Psoas muscle (tissue), 8 donors: ENCODE measurements around the gene TENM4. TPM values are rescaled to one million over a fixed set of nuclear protein-coding genes. Genes with fewer than 3 reads are reported as not detected.

Experiments
- ATAC-seq, 4 donors: fragments of 200-7000 bp; cut with Tn5 transposase; one replicate each; pipeline ENCODE4 v1.9.1; 2020; ENCODE audit warnings: moderate library complexity in 3 of 4, mild to moderate bottlenecking in 2 of 4
- DNase-seq, 2 donors: peaks; one replicate each; pipeline ENCODE4 v3.0.0-alpha.2; 2020
- H3K27ac ChIP-seq: fragments of 200-600 bp; one replicate; pipeline ENCODE4 v1.8.0; 2022
- H3K27me3 ChIP-seq, 3 donors: fragments of 200-600 bp in 1 of 3; one replicate each; pipeline versions ENCODE4 v1.6.1 to v1.8.0; 2013 to 2022; ENCODE audit warnings: low read length in 2 of 3, mild to moderate bottlenecking in 2 of 3, moderate library complexity in 1 of 3; ENCODE audit not compliant: insufficient read depth in 3 of 3
- H3K36me3 ChIP-seq, 2 donors: fragments of 200-600 bp in 1 of 2; one replicate each; pipeline versions ENCODE4 v1.6.1 to v1.8.0; 2013 to 2022; ENCODE audit warnings: low read depth in 1 of 2, mild to moderate bottlenecking in 1 of 2, moderate library complexity in 1 of 2; ENCODE audit not compliant: insufficient read depth in 1 of 2
- H3K4me1 ChIP-seq: fragments of 200-600 bp; one replicate; pipeline ENCODE4 v1.8.0; 2022
- H3K4me3 ChIP-seq: fragments of 200-600 bp; one replicate; pipeline ENCODE4 v1.8.0; 2022; ENCODE audit warnings: mild to moderate bottlenecking
- H3K9me3 ChIP-seq: fragments of 200-600 bp; one replicate; pipeline ENCODE4 v1.8.0; 2022
- CTCF ChIP-seq: fragments of 200-600 bp; IDR thresholded peaks from one replicate; pipeline ENCODE4 v1.8.0; 2022; ENCODE audit warnings: antibody characterized with exemption
- WGBS, 3 donors: extraction: QIAGEN DNeasy Blood & Tissue Kit; methylation state at CpG; one replicate each; pipeline versions ENCODE4 v1.1.6 to v1.1.7; 2013; 5-methylcytosine and 5-hydroxymethylcytosine counted together
- intact Hi-C, 2 donors: fragments of 100-400 bp; cut with DNase I; formaldehyde crosslinking; loops; one replicate each; pipeline versions ENCODE4 v1.11.0 to v1.14.2; 2022
- polyA plus RNA-seq, 3 donors: library from polyadenylated mRNA; stranded (reverse); fragments of 200-250 nt; gene quantifications; one replicate each; pipeline ENCODE4 v1.2.3, GENCODE V29; 2013
- total RNA-seq, 4 donors: library from RNA; stranded (reverse); fragmentation: NEBNext Ultra II Directional in 2 of 4; extraction: Animal tissue kit (Norgen Biotek cat#: 25700) in 2 of 4; gene quantifications; one replicate each; pipeline versions ENCODE4 v1.2.1 to v1.2.4, GENCODE V29; 2021 to 2023
- donor health status: healthy with polysubstance abuse.
- donor health status: DM: no; HTN: no; CAD: no; lungs with moderate emphysema.
- donor health status: Bipolar disorder and iron deficiency.
- donor health status: healthy.
- donor health status: DM: yes; HTN: yes; CAD: no.
- donor health status: DM: no; HTN: no; CAD: no.
- donor health status: DM: no; HTN: no; CAD: no.
- donor health status: DM: yes; HTN: yes; CAD: no.

TENM4 gene
- total and polyA plus RNA-seq, 7 donors: 0.05 to 1.7 (median 0.48) TPM

DNA sequence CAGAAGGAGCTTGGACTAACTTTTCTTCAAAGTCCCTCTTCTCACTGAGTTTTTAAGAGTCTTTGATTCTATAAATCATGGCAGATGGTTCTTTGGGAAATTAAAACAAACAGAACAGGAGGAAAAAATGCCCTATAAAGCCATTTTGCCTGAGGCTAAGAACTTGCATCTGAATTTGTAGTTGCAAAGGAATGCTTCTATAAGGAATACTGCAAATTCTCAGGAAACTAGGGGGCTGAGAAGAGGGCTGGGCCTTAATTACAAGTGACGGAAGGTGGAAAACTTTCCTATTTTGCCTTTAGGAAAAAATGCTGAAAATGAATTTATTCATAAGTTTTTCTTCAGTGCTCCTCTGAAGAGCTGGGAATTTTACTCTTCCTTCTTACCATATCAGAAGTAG, 776.2 kb downstream of the TENM4 start:
- TF ChIP-seq CTCF: no peak
- H3K27me3 ChIP-seq: no peaks in the 10 kb centered on the region
- intact Hi-C loops: no loop called here
- 93 to 96% (median 94%) methylated on average over 1 of the region's 1 CpG for WGBS, 3 donors
- no peaks in the 10 kb centered on the region for H3K9me3 ChIP-seq
- no peaks in the 10 kb centered on the region for H3K36me3 ChIP-seq
- ATAC-seq (no peak), DNase-seq (no peak)
- no peak overlapping the region for H3K27ac ChIP-seq
- H3K4me3 ChIP-seq: no peak overlapping the region
- H3K4me1 ChIP-seq: no peaks in the 10 kb centered on the region

DNA sequence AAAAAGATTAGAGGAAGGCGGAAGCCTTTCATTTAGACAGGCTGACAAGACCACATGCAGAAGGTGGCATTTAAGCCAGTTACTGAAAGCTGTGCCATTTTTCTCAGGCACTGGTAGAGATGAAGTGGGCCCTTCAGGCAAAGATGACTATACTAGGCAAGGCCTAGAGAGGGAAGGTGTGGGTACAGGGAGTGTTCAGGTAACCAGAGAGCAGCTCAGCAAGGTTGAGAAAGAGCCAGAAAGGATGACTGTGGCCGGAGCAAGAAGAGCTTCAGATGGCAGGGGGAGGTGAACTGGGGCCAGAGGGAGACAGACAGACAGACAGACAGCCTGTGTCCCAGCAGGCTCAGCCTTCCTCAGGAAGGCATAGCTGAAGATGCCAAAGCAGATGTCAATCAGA, 778.0 kb downstream of the TENM4 start:
- ATAC-seq (no peak), DNase-seq (no peak)
- intact Hi-C loops: no loop called here
- H3K4me1 ChIP-seq: no peaks in the 10 kb centered on the region
- TF ChIP-seq CTCF: no peak
- H3K4me3 ChIP-seq: no peak overlapping the region
- no peaks in the 10 kb centered on the region for H3K9me3 ChIP-seq
- 96 to 97% (median 96%) methylated on average over 2 of the region's 2 CpGs for WGBS, 3 donors
- no peak overlapping the region for H3K27ac ChIP-seq
- no peaks in the 10 kb centered on the region for H3K27me3 ChIP-seq
- H3K36me3 ChIP-seq: no peaks in the 10 kb centered on the region

DNA sequence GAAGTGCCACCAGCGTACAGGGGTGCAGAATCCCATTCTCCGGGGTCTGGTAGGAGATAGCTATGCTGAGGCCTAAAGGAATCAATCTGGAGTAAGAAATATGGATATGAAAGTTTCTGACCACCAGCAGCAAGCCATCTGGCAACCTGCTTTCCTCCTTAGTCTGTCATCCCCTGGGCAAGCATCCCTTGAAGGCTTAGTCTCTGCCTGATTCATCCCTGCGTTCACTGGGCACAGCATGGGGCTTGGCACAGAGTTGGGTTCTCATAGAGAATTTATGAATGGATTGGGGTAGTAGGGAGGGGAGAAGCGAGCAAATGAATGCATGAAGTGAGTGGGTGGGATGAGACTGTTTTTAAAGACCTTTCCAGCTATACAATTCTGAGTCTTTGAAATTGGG, 780.4 kb downstream of the TENM4 start:
- Histone ChIP-seq H3K4me1 (no peaks in the 10 kb centered on the region), H3K9me3 (no peaks in the 10 kb centered on the region), H3K27ac (no peak overlapping the region), H3K36me3 (no peaks in the 10 kb centered on the region), H3K4me3 (no peak overlapping the region), H3K27me3 (no peaks in the 10 kb centered on the region)
- intact Hi-C loops: no loop called here
- DNase-seq (no peak), ATAC-seq (no peak)
- no peak for TF ChIP-seq CTCF
- WGBS, 3 donors: 79 to 88% (median 84%) methylated on average over 4 of the region's 4 CpGs

- DNase-seq: no peak
- no peak for ATAC-seq
- no peaks in the 10 kb centered on the region for H3K27me3 ChIP-seq
- H3K9me3 ChIP-seq: no peaks in the 10 kb centered on the region
- TF ChIP-seq CTCF: no peak
- H3K27ac ChIP-seq: no peak overlapping the region
- H3K4me3 ChIP-seq: no peak overlapping the region
- intact Hi-C loops: no loop called here
- no peaks in the 10 kb centered on the region for H3K4me1 ChIP-seq
- H3K36me3 ChIP-seq: no peaks in the 10 kb centered on the region
- 81 to 82% (median 82%) methylated on average over 11 of the region's 11 CpGs for WGBS, 3 donors
Measured at GRCh38 chr11:78659326-78660270, 781.2 kb downstream of the TENM4 start.
